Type B pancreatic cell (in vitro differentiated cells): ENCODE results near the gene SPEM3. TPM values are rescaled to one million over a fixed set of nuclear protein-coding genes. Genes with fewer than 3 reads are reported as not detected.
A peak's percentile ranks its signal among the peaks of the same experiment; 100 is the strongest.

Source experiments
- DNase-seq: peaks from one replicate; pipeline ENCODE4 v3.0.0; 2021; ENCODE audit warnings: mixed read lengths; ENCODE audit not compliant: unreplicated experiment; ENCODE audit errors: extremely low spot score
- H3K27ac Mint-ChIP-seq: 2 replicates; pipeline ENCODE4 v1.8.0; 2021; ENCODE audit warnings: mild to moderate bottlenecking, mixed read lengths
- H3K27me3 Mint-ChIP-seq: 2 replicates; pipeline ENCODE4 v1.8.0; 2021; ENCODE audit warnings: mixed read lengths
- H3K36me3 Mint-ChIP-seq: 2 replicates; pipeline ENCODE4 v1.8.0; 2021; ENCODE audit warnings: mixed read lengths
- H3K4me1 Mint-ChIP-seq: one replicate; pipeline ENCODE4 v1.8.0; 2021; ENCODE audit warnings: mixed read lengths; ENCODE audit not compliant: unreplicated experiment
- H3K4me3 Mint-ChIP-seq: 2 replicates; pipeline ENCODE4 v1.8.0; 2021; ENCODE audit warnings: mild to moderate bottlenecking, mixed read lengths
- H3K9me3 Mint-ChIP-seq: 2 replicates; pipeline ENCODE4 v1.8.0; 2021; ENCODE audit warnings: mixed read lengths
- CTCF ChIP-seq: fragments of 200-600 bp; sonication (generic); conservative IDR thresholded peaks from 2 replicates; pipeline ENCODE4 v1.5.0; 2021; ENCODE audit warnings: antibody characterized with exemption, mild to moderate bottlenecking
- total RNA-seq: library from RNA; stranded (reverse); gene quantifications from 2 replicates; pipeline ENCODE4 v1.2.1, GENCODE V29; 2021; ENCODE audit warnings: low replicate concordance

SPEM3 gene
- total RNA-seq, 1 donor from 2014 or later, result not detected

- no peak for TF ChIP-seq CTCF
- peaks cover 14% of the 10 kb centered on the region for H3K4me1 Mint-ChIP-seq
- no peaks in the 10 kb centered on the region for H3K9me3 Mint-ChIP-seq
- no peak overlapping the region for H3K4me3 Mint-ChIP-seq
- H3K36me3 Mint-ChIP-seq, result no peaks in the 10 kb centered on the region
- no peak for DNase-seq
- no peaks in the 10 kb centered on the region for H3K27me3 Mint-ChIP-seq
- no peak overlapping the region for H3K27ac Mint-ChIP-seq
These were observed 30.0 kb upstream of the SPEM3 start for GRCh38 chr17:7398612-7399011.

GRCh38 chr17:7403043-7403726 is 25.5 kb upstream of the SPEM3 start:
- Mint-ChIP-seq H3K4me3 (peak overlapping the region; percentile 94), H3K9me3 (no peaks in the 10 kb centered on the region), H3K4me1 (peaks cover 14% of the 10 kb centered on the region), H3K27me3 (peaks cover 4% of the 10 kb centered on the region), H3K27ac (peak overlapping the region; percentile 96), H3K36me3 (no peaks in the 10 kb centered on the region)
- no peak for TF ChIP-seq CTCF
- DNase-seq, result no peak

GRCh38 chr17:7403727-7403976 is 25.0 kb upstream of the SPEM3 start:
- no peaks in the 10 kb centered on the region for H3K9me3 Mint-ChIP-seq
- no peak for DNase-seq
- TF ChIP-seq CTCF, result no peak
- H3K36me3 Mint-ChIP-seq, result no peaks in the 10 kb centered on the region
- peaks cover 14% of the 10 kb centered on the region for H3K4me1 Mint-ChIP-seq
- peak overlapping the region; percentile 96 for H3K27ac Mint-ChIP-seq
- peaks cover 4% of the 10 kb centered on the region for H3K27me3 Mint-ChIP-seq
- H3K4me3 Mint-ChIP-seq, result peak overlapping the region; percentile 94

- peaks cover 14% of the 10 kb centered on the region for H3K4me1 Mint-ChIP-seq
- H3K27ac Mint-ChIP-seq, result peak within 1 kb of the TSS; percentile 96
- H3K9me3 Mint-ChIP-seq, result no peaks in the 10 kb centered on the region
- TF ChIP-seq CTCF, result peak; percentile 38
- peaks cover 4% of the 10 kb centered on the region for H3K27me3 Mint-ChIP-seq
- peak within 1 kb of the TSS; percentile 94 for H3K4me3 Mint-ChIP-seq
- peak; percentile 97 for DNase-seq
- peaks cover 2% of the 10 kb centered on the region for H3K36me3 Mint-ChIP-seq
These were observed 24.5 kb upstream of the SPEM3 start, which contains the start of gene TMEM256 for GRCh38 chr17:7403977-7404736. TSS of gene TMEM256 (minus strand) at chr17:7404097. CDS start at chr17:7404084, 13 bp downstream.

GRCh38 chr17:7404737-7405349 is 23.8 kb upstream of the SPEM3 start:
- H3K27me3 Mint-ChIP-seq, result peaks cover 4% of the 10 kb centered on the region
- H3K36me3 Mint-ChIP-seq, result peaks cover 9% of the 10 kb centered on the region
- H3K4me3 Mint-ChIP-seq, result peak overlapping the region; percentile 94
- H3K27ac Mint-ChIP-seq, result peak overlapping the region; percentile 96
- H3K4me1 Mint-ChIP-seq, result peaks cover 11% of the 10 kb centered on the region
- TF ChIP-seq CTCF, result no peak
- no peak for DNase-seq
- no peaks in the 10 kb centered on the region for H3K9me3 Mint-ChIP-seq
